CD14-positive monocyte (primary cell): ENCODE results near the gene LMX1B. TPM values are rescaled to one million over a fixed set of nuclear protein-coding genes. Genes with fewer than 3 reads are reported as not detected.
A peak's percentile ranks its signal among the peaks of the same experiment; 100 is the strongest.

Experiments used
- DNase-seq, 3 donors: peaks; one replicate each; pipeline ENCODE4 v3.0.0-alpha.2; 2011 to 2022
- H2AFZ ChIP-seq: 2 replicates; pipeline ENCODE4 v1.6.0; 2012; ENCODE audit warnings: mild to moderate bottlenecking, low read depth, low read length, inconsistent platforms; ENCODE audit not compliant: insufficient read depth, poor library complexity, severe bottlenecking
- H3K27ac ChIP-seq, 2 donors: 1 replicate in 1 of 2; 2 replicates in 1 of 2; pipeline ENCODE4 v1.5.1; 2012 to 2013; ENCODE audit warnings: low read length in 2 of 2, control low read depth in 1 of 2, inconsistent platforms in 1 of 2, low read depth in 1 of 2, mild to moderate bottlenecking in 1 of 2
- H3K27me3 ChIP-seq, 2 donors: one replicate each; pipeline versions ENCODE4 v1.6.0 to v1.6.1; 2011 to 2013; ENCODE audit warnings: low read length in 2 of 2; ENCODE audit not compliant: control insufficient read depth in 2 of 2, insufficient read depth in 2 of 2
- H3K36me3 ChIP-seq, 2 donors: replicated peaks in 1 of 2; 1 replicate in 1 of 2; 2 replicates in 1 of 2; pipeline versions ENCODE4 v1.5.1 to v1.6.1; 2012 to 2013; ENCODE audit warnings: low read length in 2 of 2, control low read depth in 1 of 2, inconsistent platforms in 1 of 2, mild to moderate bottlenecking in 1 of 2; ENCODE audit not compliant: insufficient read depth in 2 of 2, control insufficient read depth in 1 of 2
- H3K4me1 ChIP-seq, 2 donors: 1 replicate in 1 of 2; 2 replicates in 1 of 2; pipeline versions ENCODE4 v1.5.1 to v1.6.1; 2012 to 2013; ENCODE audit warnings: low read length in 2 of 2, control low read depth in 1 of 2, inconsistent platforms in 1 of 2, mild to moderate bottlenecking in 1 of 2, moderate library complexity in 1 of 2; ENCODE audit not compliant: insufficient read depth in 2 of 2, control insufficient read depth in 1 of 2
- H3K4me2 ChIP-seq: replicated peaks from 2 replicates; pipeline ENCODE3; 2012; ENCODE audit warnings: low read length, moderate library complexity, mild to moderate bottlenecking; ENCODE audit not compliant: poor library complexity, severe bottlenecking; ENCODE audit errors: extremely low read depth
- H3K4me3 ChIP-seq, 3 experiments: fragments of 200-600 bp in 1 of 3; sonication (generic) in 1 of 3; replicated peaks in 1 of 3; 1 replicate in 2 of 3; 2 replicates in 1 of 3; pipeline ENCODE4 v1.5.1; 2011 to 2013; ENCODE audit warnings: low read length in 3 of 3, mild to moderate bottlenecking in 3 of 3, control low read depth in 2 of 3, low read depth in 2 of 3, inconsistent platforms in 1 of 3, moderate library complexity in 1 of 3
- H3K79me2 ChIP-seq: 2 replicates; pipeline ENCODE4 v1.6.0; 2012; ENCODE audit warnings: mild to moderate bottlenecking, control low read depth, inconsistent platforms, low read length, moderate library complexity; ENCODE audit not compliant: insufficient read depth
- H3K9ac ChIP-seq: 2 replicates; pipeline ENCODE4 v1.6.0; 2017; ENCODE audit warnings: low read length, mild to moderate bottlenecking; ENCODE audit not compliant: insufficient read depth, poor library complexity, severe bottlenecking
- H3K9me3 ChIP-seq, 2 donors: replicated peaks in 1 of 2; 1 replicate in 1 of 2; 2 replicates in 1 of 2; pipeline versions ENCODE4 v1.5.1 to v1.6.1; 2012 to 2013; ENCODE audit warnings: low read length in 2 of 2, control low read depth in 1 of 2; ENCODE audit not compliant: control insufficient read depth in 1 of 2, insufficient read depth in 1 of 2
- H4K20me1 ChIP-seq: 2 replicates; pipeline ENCODE4 v1.6.0; 2012; ENCODE audit warnings: mild to moderate bottlenecking, low read length, control low read depth, moderate library complexity; ENCODE audit not compliant: insufficient read depth
- H3K27ac Mint-ChIP-seq, 7 donors: one replicate each; pipeline ENCODE4 v1.8.0; 2020; ENCODE audit warnings: mild to moderate bottlenecking in 7 of 7, mixed read lengths in 7 of 7, moderate library complexity in 6 of 7, inconsistent platforms in 2 of 7
- H3K27me3 Mint-ChIP-seq, 3 donors: one replicate each; pipeline ENCODE4 v1.8.0; 2021 to 2022; ENCODE audit warnings: low read depth in 3 of 3, mild to moderate bottlenecking in 3 of 3, mixed read lengths in 3 of 3, moderate library complexity in 3 of 3, inconsistent platforms in 1 of 3
- H3K36me3 Mint-ChIP-seq, 2 donors: one replicate each; pipeline ENCODE4 v1.8.0; 2020; ENCODE audit warnings: mixed read lengths in 2 of 2, inconsistent platforms in 1 of 2, mild to moderate bottlenecking in 1 of 2
- H3K4me1 Mint-ChIP-seq: one replicate; pipeline ENCODE4 v1.8.0; 2020; ENCODE audit warnings: mild to moderate bottlenecking, mixed read lengths
- H3K4me3 Mint-ChIP-seq, 2 donors: one replicate each; pipeline ENCODE4 v1.8.0; 2020; ENCODE audit warnings: mild to moderate bottlenecking in 2 of 2, mixed read lengths in 2 of 2, moderate library complexity in 1 of 2
- H3K9me3 Mint-ChIP-seq, 7 donors: one replicate each; pipeline ENCODE4 v1.8.0; 2020 to 2022; ENCODE audit warnings: mixed read lengths in 7 of 7, mild to moderate bottlenecking in 6 of 7, moderate library complexity in 6 of 7, inconsistent platforms in 2 of 7
- WGBS: methylation state at CpG from one replicate; pipeline ENCODE4 v1.1.5; 2013; ENCODE audit warnings: missing lambda C conversion rate; ENCODE audit not compliant: insufficient coverage; 5-methylcytosine and 5-hydroxymethylcytosine counted together
- intact Hi-C, 2 donors: fragments of 100-400 bp; cut with micrococcal nuclease; formaldehyde crosslinking; loops; one replicate each; pipeline versions ENCODE4 v1.15.0 to v1.15.1; 2023
- polyA plus RNA-seq, 3 donors: library from polyadenylated mRNA; depleted of rRNA in 1 of 3; unstranded in 2 of 3; stranded (reverse) in 1 of 3; fragments of 300-500 nt in 2 of 3; fragments of >200 nt in 1 of 3; fragmentation: Illumina TruSeq in 2 of 3; gene quantifications; 1 replicate in 2 of 3; 2 replicates in 1 of 3; pipeline ENCODE4 v1.2.3, GENCODE V29; 2012 to 2021
- TF ChIP-seq, protein P1 (sequence below): fragments of 200-600 bp; IDR thresholded peaks from one replicate; pipeline ENCODE4 v1.8.0; 2022; ENCODE audit warnings: antibody characterized with exemption, mild to moderate bottlenecking

The LMX1B gene
- polyA plus RNA-seq, 3 donors, result not detected

DNA sequence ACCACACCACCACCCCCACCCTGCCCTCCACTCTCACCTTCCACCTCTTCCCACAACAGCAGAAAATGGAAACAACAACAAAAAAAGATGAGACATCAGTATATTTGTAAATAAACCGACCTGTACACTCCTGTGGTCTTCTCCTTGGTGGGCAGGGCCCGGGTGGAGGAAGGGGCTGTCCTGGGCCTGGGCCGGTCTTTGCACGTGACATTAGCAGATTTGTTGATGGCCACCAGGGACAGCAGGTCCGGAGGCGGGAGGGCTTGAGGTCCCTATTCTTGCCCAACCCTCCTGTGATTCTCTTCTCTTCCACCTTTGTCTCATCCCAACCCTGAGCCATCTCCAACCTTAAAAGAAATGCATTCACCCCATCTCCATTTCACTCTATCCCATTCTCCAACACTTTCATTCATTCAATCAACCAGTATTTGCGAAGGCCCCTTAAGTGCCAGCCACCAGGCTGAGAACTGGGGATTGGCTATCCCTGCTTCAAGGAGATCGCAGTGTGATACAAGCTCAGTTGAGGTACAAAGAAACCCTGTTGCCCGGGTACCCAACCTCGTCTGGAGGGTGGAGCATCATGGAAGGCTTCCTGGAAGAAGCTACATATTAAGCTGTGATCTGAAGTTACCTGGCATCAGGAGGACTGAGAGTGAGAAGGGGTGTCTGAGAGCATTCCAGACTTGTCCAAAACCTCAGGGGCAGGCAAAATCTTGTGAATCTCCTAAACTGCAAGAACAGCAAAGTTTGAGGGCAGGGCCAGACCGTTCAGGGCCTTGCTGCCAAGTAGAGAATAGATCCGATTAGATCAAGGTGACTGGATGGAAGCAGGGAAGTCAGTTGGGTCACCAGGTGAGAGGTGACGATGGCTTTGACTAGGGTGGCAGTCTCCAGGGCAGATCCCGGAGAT, 87.4 kb downstream of the LMX1B start:
- H2AFZ ChIP-seq, result no peak overlapping the region
- DNase-seq, result no peak
- H3K4me2 ChIP-seq, result no peak overlapping the region
- peaks cover 9 to 15% of the 10 kb centered on the region in 2 donors for H3K4me1 ChIP-seq
- TF ChIP-seq, protein P1, sequence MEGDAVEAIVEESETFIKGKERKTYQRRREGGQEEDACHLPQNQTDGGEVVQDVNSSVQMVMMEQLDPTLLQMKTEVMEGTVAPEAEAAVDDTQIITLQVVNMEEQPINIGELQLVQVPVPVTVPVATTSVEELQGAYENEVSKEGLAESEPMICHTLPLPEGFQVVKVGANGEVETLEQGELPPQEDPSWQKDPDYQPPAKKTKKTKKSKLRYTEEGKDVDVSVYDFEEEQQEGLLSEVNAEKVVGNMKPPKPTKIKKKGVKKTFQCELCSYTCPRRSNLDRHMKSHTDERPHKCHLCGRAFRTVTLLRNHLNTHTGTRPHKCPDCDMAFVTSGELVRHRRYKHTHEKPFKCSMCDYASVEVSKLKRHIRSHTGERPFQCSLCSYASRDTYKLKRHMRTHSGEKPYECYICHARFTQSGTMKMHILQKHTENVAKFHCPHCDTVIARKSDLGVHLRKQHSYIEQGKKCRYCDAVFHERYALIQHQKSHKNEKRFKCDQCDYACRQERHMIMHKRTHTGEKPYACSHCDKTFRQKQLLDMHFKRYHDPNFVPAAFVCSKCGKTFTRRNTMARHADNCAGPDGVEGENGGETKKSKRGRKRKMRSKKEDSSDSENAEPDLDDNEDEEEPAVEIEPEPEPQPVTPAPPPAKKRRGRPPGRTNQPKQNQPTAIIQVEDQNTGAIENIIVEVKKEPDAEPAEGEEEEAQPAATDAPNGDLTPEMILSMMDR, result no peak
- peaks cover 0 to 18% of the 10 kb centered on the region in 2 donors for H3K27me3 ChIP-seq
- Mint-ChIP-seq H3K27ac (no peak overlapping the region), H3K27me3 (peaks cover 26 to 53% (median 33%) of the 10 kb centered on the region in 3 donors), H3K9me3 (peaks cover 0 to 2% (median 0%) of the 10 kb centered on the region in 7 donors), H3K4me1 (peaks cover 13% of the 10 kb centered on the region), H3K36me3 (no peaks in the 10 kb centered on the region), H3K4me3 (no peak overlapping the region)
- H3K27ac ChIP-seq, result no peak overlapping the region
- H3K36me3 ChIP-seq, result no peaks in the 10 kb centered on the region
- no peak overlapping the region for H3K9ac ChIP-seq
- H3K79me2 ChIP-seq, result no peaks in the 10 kb centered on the region
- intact Hi-C loops, result no loop called here
- H3K9me3 ChIP-seq, result no peaks in the 10 kb centered on the region
- 66% methylated on average over 11 of the region's 14 CpGs for WGBS
- H4K20me1 ChIP-seq, result no peaks in the 10 kb centered on the region
- no peak overlapping the region for H3K4me3 ChIP-seq

DNA sequence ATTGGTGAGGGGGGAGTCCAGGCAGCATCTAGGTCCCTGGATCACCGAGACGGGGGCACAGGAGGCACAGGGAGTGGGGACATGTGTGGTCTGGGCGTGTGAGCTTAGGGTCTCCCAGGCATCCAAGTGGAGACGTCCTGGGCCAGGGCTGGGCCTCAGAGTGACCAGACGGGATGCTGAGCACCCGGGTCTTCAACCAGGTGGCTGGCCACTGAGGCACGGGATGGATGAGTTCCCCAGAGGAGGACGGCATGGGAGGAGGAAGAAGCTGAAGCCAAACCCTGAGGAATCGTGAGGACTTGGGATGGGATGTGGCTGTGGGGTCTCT, 88.0 kb downstream of the LMX1B start:
- peak in 1 of 3 donors; percentile 3 for DNase-seq
- no peak overlapping the region for H3K9ac ChIP-seq
- peaks cover 0 to 18% of the 10 kb centered on the region in 2 donors for H3K27me3 ChIP-seq
- 93% methylated on average over 9 of the region's 9 CpGs for WGBS
- intact Hi-C loops, result no loop called here
- TF ChIP-seq, protein P1, result no peak
- no peaks in the 10 kb centered on the region for H3K79me2 ChIP-seq
- no peak overlapping the region for H3K4me2 ChIP-seq
- H3K4me1 ChIP-seq, result peaks cover 12 to 21% of the 10 kb centered on the region in 2 donors
- no peaks in the 10 kb centered on the region for H3K9me3 ChIP-seq
- Mint-ChIP-seq H3K9me3 (peaks cover 0 to 2% (median 0%) of the 10 kb centered on the region in 7 donors), H3K4me3 (no peak overlapping the region), H3K36me3 (no peaks in the 10 kb centered on the region), H3K27me3 (peaks cover 24 to 55% (median 32%) of the 10 kb centered on the region in 3 donors), H3K4me1 (peaks cover 19% of the 10 kb centered on the region), H3K27ac (no peak overlapping the region)
- no peak overlapping the region for H2AFZ ChIP-seq
- no peak overlapping the region for H3K27ac ChIP-seq
- H3K36me3 ChIP-seq, result no peaks in the 10 kb centered on the region
- H4K20me1 ChIP-seq, result no peaks in the 10 kb centered on the region
- no peak overlapping the region for H3K4me3 ChIP-seq
